ENCODE results near the gene MED12L. TPM values are rescaled to one million over a fixed set of nuclear protein-coding genes. Genes with fewer than 3 reads are reported as not detected.

MED12L gene
- total RNA-seq, 3 donors from 2014 or later, result 0.48 to 1.6 (median 1.6) TPM

DNA sequence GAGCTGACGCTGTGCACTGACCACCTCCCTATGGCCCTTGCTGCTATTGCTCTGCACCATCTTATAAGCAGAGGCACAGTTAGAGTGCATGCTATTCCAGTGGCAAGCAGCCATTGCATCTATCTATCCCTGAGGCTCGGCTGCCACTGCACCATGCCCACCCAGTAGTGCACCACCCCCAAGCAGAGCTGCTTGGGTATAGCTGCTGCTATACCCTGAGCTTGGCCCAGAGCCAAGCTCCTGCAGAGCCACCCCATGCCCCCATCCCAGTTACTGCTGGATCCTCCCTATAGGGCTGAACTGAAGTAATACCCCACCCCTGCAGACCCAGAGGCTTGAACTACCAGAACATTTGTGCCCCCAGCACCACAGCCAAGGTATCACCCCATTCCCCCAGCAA lies 395.0 kb downstream of the MED12L start:
- TF ChIP-seq, protein P1, sequence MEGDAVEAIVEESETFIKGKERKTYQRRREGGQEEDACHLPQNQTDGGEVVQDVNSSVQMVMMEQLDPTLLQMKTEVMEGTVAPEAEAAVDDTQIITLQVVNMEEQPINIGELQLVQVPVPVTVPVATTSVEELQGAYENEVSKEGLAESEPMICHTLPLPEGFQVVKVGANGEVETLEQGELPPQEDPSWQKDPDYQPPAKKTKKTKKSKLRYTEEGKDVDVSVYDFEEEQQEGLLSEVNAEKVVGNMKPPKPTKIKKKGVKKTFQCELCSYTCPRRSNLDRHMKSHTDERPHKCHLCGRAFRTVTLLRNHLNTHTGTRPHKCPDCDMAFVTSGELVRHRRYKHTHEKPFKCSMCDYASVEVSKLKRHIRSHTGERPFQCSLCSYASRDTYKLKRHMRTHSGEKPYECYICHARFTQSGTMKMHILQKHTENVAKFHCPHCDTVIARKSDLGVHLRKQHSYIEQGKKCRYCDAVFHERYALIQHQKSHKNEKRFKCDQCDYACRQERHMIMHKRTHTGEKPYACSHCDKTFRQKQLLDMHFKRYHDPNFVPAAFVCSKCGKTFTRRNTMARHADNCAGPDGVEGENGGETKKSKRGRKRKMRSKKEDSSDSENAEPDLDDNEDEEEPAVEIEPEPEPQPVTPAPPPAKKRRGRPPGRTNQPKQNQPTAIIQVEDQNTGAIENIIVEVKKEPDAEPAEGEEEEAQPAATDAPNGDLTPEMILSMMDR (IDR thresholded peaks at IDR 0.05), result no peak
- TF ChIP-seq POLR2A (IDR thresholded peaks at IDR 0.05) (no peak), POLR2AphosphoS5 (IDR thresholded peaks at IDR 0.05) (no peak)
- Histone ChIP-seq H3K27ac (no peak overlapping the region), H3K9me3 (peaks cover 5 to 9% of the 10 kb centered on the region in 2 donors), H3K4me3 (no peak overlapping the region), H3K36me3 (no peaks in the 10 kb centered on the region), H3K4me1 (no peaks in the 10 kb centered on the region), H3K27me3 (no peaks in the 10 kb centered on the region)
- intact Hi-C loops (cut with DNase I; ENCODE audit: low total_unique reads), result no loop called here
- no peak for DNase-seq (ENCODE audit: low spot score in 2 of 2)

DNA sequence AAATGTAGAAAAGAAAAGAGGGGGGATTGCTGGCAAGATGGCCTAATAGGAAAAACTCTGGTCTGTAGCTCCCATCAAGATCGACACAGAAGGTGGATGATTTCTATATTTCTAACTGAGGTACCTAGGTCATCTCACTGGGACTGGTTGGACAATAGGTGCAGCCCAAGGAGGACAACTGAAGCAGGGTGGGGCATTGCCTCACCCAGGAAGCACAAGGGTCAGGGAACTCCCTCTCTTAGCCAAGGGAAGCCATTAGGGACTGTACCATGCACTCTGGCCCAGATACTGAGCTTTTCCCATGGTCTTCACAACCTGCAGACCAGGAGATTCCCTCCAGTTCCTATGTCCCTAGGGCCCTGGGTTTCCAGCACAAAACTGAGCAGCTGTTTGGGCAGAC lies 398.0 kb downstream of the MED12L start:
- intact Hi-C loops (cut with DNase I; ENCODE audit: low total_unique reads), result no loop called here
- no peaks in the 10 kb centered on the region for H3K4me1 ChIP-seq
- no peak for TF ChIP-seq POLR2A (IDR thresholded peaks at IDR 0.05)
- TF ChIP-seq, protein P1 (IDR thresholded peaks at IDR 0.05), result no peak
- TF ChIP-seq POLR2AphosphoS5 (IDR thresholded peaks at IDR 0.05), result no peak
- H3K4me3 ChIP-seq, result no peak overlapping the region
- no peaks in the 10 kb centered on the region for H3K27me3 ChIP-seq
- H3K27ac ChIP-seq, result no peak overlapping the region
- DNase-seq (ENCODE audit: low spot score in 2 of 2), result no peak
- no peaks in the 10 kb centered on the region for H3K36me3 ChIP-seq
- peaks cover 5 to 9% of the 10 kb centered on the region in 2 donors for H3K9me3 ChIP-seq

DNA sequence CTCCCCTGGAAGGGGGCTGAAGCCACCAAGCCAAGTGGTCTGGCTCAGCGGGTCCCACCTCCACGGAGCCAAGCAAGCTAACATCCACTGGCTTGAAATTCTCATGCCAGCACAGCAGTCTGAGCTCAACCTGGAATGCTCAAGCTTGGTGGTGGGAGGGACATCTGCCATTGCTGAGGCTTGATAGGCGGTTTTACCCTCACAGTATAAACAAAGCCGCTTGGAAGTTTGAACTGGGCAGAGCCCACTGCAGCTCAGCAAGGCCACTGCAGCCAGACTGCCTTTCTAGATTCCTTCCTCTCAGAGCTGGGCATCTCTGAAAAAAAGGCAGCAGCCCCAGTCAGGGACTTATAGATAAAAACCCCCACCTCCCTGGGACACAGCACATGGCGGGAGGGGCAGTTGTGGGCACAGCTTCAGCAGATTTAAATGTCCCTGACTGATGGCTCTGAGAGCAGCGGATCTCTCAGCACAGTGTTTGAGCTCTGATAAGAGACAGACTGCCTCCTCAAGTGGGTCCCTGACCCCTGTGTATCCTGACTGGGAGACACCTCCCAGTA lies 398.6 kb downstream of the MED12L start:
- Histone ChIP-seq H3K4me1 (no peaks in the 10 kb centered on the region), H3K4me3 (no peak overlapping the region), H3K27ac (no peak overlapping the region), H3K27me3 (no peaks in the 10 kb centered on the region), H3K36me3 (no peaks in the 10 kb centered on the region), H3K9me3 (peaks cover 5 to 9% of the 10 kb centered on the region in 2 donors)
- intact Hi-C loops (cut with DNase I; ENCODE audit: low total_unique reads), result no loop called here
- no peak for TF ChIP-seq POLR2A (IDR thresholded peaks at IDR 0.05)
- TF ChIP-seq, protein P1 (IDR thresholded peaks at IDR 0.05), result no peak
- no peak for TF ChIP-seq POLR2AphosphoS5 (IDR thresholded peaks at IDR 0.05)
- no peak for DNase-seq (ENCODE audit: low spot score in 2 of 2)

Other genes starting within 250 kb of the MED12L start
- not detected for gene MINDY4B, start 180.2 kb upstream of the MED12L start, total RNA-seq
- gene CLRN1, start 112.9 kb upstream of the MED12L start, total RNA-seq, result not detected
- gene GPR171, start 117.6 kb downstream of the MED12L start, total RNA-seq, result 1 to 10 TPM in 2 of 3 donors, under 1 TPM in 1; 0.48 to 7.2 (median 1.8) TPM
- 1 to 10 TPM; 1.9 to 8.5 (median 3.3) TPM for gene P2RY14, start 192.9 kb downstream of the MED12L start, total RNA-seq
- 1 to 10 TPM in 2 of 3 donors, not detected in 1; 2.6 to 3.4 TPM for gene GPR87, start 231.2 kb downstream of the MED12L start, total RNA-seq
- gene P2RY13, start 243.9 kb downstream of the MED12L start, total RNA-seq, result 1 to 10 TPM in 2 of 3 donors, under 1 TPM in 1; 0.98 to 6.9 (median 2.5) TPM

All from breast epithelium (tissue), 4 donors.